ENCODE results near the gene KLF16.

GRCh38 chr19:1855828-1856255 lies 7.5 kb downstream of the KLF16 start:
- TF ChIP-seq CTCF (IDR thresholded peaks at IDR 0.05) (no peak), POLR2A (IDR thresholded peaks at IDR 0.05) (no peak)

Data from thyroid gland (tissue), 4 donors.